PFSK-1 (cell line): Measurements from ENCODE around the gene STK24.

Experiments used
- FOXP2 ChIP-seq: optimal IDR thresholded peaks from 2 replicates; pipeline ENCODE3; 2011; ENCODE audit warnings: borderline replicate concordance, control low read depth, inconsistent platforms; ENCODE audit not compliant: insufficient read depth; ENCODE audit errors: extremely low read length, extremely low read depth
- POLR2AphosphoS5 ChIP-seq: IDR thresholded peaks from 2 replicates; pipeline ENCODE4 v1.6.1; 2012; ENCODE audit warnings: low read depth, mild to moderate bottlenecking, control low read depth, low read length, moderate library complexity
- SIN3A ChIP-seq: IDR thresholded peaks from 2 replicates; pipeline ENCODE4 v1.6.1; 2012; ENCODE audit warnings: mild to moderate bottlenecking, low read length, moderate library complexity, borderline replicate concordance; ENCODE audit not compliant: insufficient read depth
- TAF1 ChIP-seq: IDR thresholded peaks from 2 replicates; pipeline ENCODE4 v1.6.1; 2012; ENCODE audit warnings: low read length, control low read depth, borderline replicate concordance; ENCODE audit not compliant: insufficient read depth
- TF ChIP-seq, protein P1 (sequence below), 2 experiments: IDR thresholded peaks; 2 replicates each; pipeline versions ENCODE4 v1.6.1 to v1.8.0; 2011 to 2012; ENCODE audit warnings: low read depth in 2 of 2, low read length in 2 of 2, control low read depth in 1 of 2, inconsistent platforms in 1 of 2, mild to moderate bottlenecking in 1 of 2, moderate library complexity in 1 of 2; ENCODE audit not compliant: insufficient read depth in 1 of 2

STK24 gene

DNA sequence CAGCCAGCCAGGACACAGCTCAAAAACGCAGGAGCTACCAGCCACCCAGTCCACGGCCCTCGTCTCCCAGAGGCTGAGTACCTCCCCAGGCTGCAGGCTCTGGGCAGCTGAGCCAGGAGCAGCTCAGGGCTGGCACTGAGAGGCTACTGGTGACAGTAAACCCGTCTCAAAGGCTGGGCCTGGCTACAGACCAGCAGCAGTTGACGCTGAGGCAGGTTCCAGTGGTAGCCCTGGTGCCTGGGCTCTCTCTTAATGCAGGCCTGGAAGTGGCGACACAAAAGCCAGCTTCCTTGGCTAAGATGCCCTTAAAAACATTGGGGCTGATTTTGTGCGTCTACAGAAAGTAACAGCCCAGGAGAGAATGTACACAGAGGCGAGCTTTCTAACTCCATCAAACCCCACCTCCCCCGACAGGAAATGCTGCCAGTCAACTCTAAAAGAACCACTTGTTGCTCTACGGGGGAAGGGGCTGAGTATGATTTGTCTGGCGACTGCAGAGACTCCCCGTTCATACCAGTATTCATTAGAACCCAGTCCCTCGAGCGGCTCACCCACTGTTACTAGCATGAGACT lies 126.3 kb downstream of the STK24 start:
- TF ChIP-seq, protein P1, sequence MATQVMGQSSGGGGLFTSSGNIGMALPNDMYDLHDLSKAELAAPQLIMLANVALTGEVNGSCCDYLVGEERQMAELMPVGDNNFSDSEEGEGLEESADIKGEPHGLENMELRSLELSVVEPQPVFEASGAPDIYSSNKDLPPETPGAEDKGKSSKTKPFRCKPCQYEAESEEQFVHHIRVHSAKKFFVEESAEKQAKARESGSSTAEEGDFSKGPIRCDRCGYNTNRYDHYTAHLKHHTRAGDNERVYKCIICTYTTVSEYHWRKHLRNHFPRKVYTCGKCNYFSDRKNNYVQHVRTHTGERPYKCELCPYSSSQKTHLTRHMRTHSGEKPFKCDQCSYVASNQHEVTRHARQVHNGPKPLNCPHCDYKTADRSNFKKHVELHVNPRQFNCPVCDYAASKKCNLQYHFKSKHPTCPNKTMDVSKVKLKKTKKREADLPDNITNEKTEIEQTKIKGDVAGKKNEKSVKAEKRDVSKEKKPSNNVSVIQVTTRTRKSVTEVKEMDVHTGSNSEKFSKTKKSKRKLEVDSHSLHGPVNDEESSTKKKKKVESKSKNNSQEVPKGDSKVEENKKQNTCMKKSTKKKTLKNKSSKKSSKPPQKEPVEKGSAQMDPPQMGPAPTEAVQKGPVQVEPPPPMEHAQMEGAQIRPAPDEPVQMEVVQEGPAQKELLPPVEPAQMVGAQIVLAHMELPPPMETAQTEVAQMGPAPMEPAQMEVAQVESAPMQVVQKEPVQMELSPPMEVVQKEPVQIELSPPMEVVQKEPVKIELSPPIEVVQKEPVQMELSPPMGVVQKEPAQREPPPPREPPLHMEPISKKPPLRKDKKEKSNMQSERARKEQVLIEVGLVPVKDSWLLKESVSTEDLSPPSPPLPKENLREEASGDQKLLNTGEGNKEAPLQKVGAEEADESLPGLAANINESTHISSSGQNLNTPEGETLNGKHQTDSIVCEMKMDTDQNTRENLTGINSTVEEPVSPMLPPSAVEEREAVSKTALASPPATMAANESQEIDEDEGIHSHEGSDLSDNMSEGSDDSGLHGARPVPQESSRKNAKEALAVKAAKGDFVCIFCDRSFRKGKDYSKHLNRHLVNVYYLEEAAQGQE (IDR thresholded peaks at IDR 0.05; ENCODE audit: insufficient read depth in 1 of 2, low read depth in 2 of 2, low read length in 2 of 2), result no peak
- TF ChIP-seq TAF1 (no peak), SIN3A (no peak), FOXP2 (no peak), POLR2AphosphoS5 (no peak)

- TF ChIP-seq TAF1, result no peak
- TF ChIP-seq SIN3A, result no peak
- TF ChIP-seq POLR2AphosphoS5, result no peak
- TF ChIP-seq, protein P1 (IDR thresholded peaks at IDR 0.05; ENCODE audit: insufficient read depth in 1 of 2, low read depth in 2 of 2, low read length in 2 of 2), result no peak
- TF ChIP-seq FOXP2, result no peak
These were observed 126.9 kb downstream of the STK24 start for GRCh38 chr13:98450026-98450425.

- TF ChIP-seq, protein P1 (IDR thresholded peaks at IDR 0.05; ENCODE audit: insufficient read depth in 1 of 2, low read depth in 2 of 2, low read length in 2 of 2), result no peak
- TF ChIP-seq FOXP2, result no peak
- no peak for TF ChIP-seq TAF1
- no peak for TF ChIP-seq SIN3A
- TF ChIP-seq POLR2AphosphoS5, result no peak
These were observed 127.6 kb downstream of the STK24 start for GRCh38 chr13:98449273-98449672.

DNA sequence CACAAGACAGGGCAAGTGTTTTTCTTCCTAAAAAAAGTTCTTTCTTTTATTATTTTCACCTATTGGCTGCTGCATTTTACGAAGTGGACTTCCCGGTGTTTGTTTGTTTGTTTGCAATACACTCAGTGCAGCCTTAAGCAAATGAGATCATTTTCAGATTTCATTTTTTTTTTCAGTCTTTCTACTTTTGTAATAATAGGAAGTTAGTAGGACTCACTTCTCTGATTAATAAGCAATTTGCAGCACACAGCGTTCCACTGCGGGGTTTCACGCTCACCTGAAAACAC lies 128.3 kb downstream of the STK24 start:
- no peak for TF ChIP-seq SIN3A
- TF ChIP-seq POLR2AphosphoS5, result no peak
- TF ChIP-seq TAF1, result no peak
- TF ChIP-seq, protein P1 (IDR thresholded peaks at IDR 0.05; ENCODE audit: insufficient read depth in 1 of 2, low read depth in 2 of 2, low read length in 2 of 2), result no peak
- TF ChIP-seq FOXP2, result no peak
